GM18868 (cell line): ENCODE measurements around the gene TAGLN2.
"Not testable (repeated sequence)": the region's sequence is repeated elsewhere in the genome, so short reads cannot be mapped to it uniquely, and the experiment has no call there.

ENCODE experiments used
- ATAC-seq: cut with Tn5 transposase; IDR thresholded peaks from one replicate; pipeline ENCODE4 v1.9.1; 2021; ENCODE audit warnings: mild to moderate bottlenecking, moderate library complexity; ENCODE audit not compliant: unreplicated experiment

The TAGLN2 gene

DNA sequence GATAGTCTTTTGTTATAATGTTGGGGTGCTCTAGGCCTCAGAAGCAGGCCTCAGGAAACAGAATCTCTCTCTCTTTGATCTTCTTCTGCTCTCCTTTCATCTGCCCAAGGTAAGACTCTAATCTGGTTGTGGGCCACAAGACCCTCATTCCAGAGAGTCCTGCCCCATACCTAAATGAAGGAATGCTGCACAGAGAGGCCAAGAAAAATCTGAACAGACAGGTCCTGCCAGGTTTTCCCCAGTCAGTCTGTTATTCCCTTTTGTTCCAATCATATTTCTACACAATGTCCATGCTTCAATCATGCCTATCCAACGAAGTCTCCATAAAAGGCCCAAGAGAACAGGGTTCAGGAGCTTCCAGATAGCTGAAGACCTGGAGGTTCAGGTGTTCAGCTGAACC lies 18.3 kb downstream of the TAGLN2 start:
- ATAC-seq: no peak

DNA sequence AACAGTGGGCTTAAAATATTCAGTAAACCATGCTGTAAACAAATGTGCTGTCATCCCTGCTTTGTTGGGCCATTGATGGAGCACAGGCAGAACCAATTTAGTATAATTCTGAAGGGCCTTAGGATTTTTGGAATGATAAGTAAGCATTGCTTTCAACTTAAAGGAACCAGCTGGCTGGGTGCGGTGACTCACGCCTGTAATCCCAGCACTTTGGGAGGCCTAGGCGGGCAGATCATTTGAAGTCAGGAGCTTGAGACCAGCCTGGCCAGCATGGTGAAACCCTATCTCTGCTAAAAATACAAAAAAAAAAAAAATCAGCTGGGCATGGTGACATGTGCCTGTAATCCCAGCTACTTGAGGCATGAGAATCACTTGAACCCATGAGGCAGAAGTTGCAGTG lies 21.3 kb downstream of the TAGLN2 start:
- ATAC-seq: not testable (repeated sequence)

GRCh38 chr1:159902541-159902940 lies 22.8 kb downstream of the TAGLN2 start:
- ATAC-seq: no peak

DNA sequence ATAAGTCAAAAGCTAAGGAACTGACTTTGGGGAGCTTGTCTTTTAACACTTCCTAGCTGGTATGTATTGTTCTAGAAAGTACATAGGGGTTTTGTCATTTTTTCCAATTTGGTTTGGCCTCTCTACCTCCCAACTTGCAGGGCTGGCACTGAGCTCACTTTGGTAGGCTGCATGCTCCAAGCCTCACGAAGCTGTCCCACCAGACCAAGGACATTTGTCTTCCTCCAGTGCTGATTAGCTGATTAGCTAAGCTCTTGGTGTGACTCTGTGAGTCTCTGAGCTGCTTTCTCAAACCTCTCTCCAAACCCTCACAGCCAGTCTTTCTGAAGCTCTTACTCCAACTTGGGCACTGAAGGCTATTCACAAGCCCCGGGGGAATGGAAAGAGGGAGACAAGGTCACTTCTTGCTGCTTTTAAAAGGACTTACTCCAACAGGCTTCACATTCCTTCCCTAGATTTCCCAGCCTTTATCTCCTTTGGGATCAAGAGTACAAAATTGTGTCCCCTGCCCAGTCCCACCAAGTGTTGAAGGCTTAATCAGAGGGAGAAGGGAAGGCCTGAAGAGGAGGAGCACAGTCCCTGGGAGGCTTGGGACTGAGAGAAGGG lies 24.4 kb downstream of the TAGLN2 start:
- ATAC-seq: no peak

DNA sequence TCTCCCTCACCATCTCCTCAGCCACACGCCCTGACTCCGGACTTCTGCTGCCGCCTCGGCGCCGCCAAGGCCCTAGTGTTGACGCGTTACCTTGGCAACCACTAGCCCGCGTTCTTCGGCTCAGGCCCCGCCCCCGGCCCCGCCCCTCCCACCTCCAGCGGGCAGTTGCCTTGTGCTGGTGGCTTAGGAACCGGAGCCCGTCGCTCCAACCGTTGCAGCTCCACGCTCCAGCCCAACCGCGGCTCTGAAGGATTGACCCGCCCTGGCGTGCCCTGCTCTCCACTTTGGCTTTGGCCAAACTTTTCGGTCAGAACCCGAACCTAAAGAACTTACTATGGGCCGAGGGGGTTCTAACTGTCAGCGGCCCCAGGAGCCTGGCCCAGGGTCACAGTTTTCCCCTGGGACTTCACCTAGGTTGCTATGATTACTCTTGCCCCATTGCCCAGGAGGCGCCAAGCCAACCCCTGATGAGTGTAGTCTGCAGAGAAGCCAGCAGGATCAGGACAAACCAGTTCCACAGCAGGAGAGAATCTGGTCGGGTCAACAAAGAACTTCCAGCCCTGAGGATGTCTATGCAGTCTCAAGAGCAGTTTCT lies 25.1 kb downstream of the TAGLN2 start, which contains the start of gene CFAP45:
TSS of gene CFAP45 (minus strand) at position 80 of the 595 bp plus-strand sequence. CDS start at position 13, 67 bp downstream.
- ATAC-seq: no peak

GRCh38 chr1:159899634-159900033 lies 25.7 kb downstream of the TAGLN2 start:
- not testable (repeated sequence) for ATAC-seq

DNA sequence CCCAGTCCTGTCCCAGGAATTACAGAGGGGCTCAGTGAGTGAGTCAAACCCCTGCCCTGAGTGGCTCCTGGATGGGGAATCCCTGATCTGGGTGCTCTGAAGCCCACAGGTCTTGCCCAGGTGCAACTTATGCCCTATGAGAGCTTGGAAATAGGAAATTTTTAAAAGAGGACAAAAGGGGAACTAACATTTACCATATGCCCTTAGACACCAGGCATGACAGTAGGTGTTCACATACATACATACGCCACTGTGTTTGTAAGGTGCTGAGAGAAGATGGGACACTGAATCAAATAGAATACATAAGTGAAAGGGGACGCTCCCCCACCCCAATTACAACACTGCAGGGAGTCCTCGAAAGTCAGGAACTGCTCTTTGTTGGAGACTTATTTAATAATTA lies 26.8 kb downstream of the TAGLN2 start:
- peak; percentile 76 for ATAC-seq

DNA sequence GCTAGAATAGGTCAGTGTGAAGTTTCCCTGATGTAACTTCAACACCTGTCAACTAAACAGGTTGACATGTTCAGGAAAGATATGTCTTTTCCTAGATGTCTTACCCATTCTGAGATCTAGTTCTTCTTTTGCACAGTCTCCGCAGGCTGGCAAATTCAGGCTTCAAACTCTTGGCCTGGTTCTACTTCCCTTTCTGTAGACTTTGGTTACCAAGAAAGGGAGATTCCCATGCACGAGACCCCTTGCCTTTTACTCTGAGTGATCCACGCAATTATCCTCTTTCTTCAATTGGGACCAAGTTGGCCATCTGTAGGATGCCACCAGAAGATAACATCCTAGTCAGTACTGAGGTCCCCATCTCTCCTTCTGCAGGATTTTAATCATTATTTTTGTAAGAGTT lies 27.3 kb downstream of the TAGLN2 start:
- ATAC-seq: peak; percentile 45

- no peak for ATAC-seq
These were observed 28.8 kb downstream of the TAGLN2 start for GRCh38 chr1:159896546-159896930.

GRCh38 chr1:159895836-159896545 lies 29.3 kb downstream of the TAGLN2 start:
- ATAC-seq: no peak

GRCh38 chr1:159895286-159895685 lies 30.0 kb downstream of the TAGLN2 start:
- no peak for ATAC-seq

GRCh38 chr1:159892944-159893343 lies 32.4 kb downstream of the TAGLN2 start:
- ATAC-seq: no peak

DNA sequence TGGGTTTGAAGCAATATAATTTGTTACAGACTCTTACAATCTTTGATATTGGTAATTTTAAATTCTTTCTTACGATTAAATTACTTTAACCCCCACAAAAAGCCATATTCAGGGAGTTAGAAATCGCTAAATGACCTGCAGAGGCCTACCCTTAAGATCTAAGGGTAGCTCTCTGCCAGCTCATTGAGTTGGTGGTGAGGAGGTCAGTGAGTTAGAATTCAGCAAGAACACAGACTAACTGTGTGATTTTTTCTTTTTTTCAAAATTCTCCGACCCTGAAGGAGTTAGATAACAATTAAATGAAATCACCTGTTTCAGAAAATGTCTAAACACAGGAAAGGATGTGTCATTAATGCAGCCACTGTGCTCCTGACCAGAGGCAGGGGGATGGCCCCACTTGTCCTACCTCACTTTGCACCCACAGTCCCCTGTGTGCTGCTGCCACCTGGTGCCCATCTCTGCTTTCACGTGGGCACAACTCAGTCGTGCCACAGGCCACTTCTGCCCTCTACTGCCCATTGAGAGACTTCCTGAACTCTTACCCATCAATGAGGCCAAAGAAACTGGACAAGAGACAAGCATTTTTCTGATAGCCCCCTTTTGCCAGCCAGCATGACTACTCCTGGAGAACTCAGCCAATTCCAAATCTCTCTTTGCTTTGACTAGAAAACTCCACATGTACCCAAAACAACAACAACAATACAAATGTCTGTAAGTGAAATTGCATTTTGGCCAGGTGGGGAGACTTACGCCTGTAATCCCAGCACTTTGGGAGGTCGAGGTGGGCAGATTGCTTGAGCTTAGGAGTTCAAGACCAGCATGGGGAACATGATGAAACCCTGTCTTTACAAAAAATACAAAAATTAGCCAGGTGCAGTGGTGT lies 33.8 kb downstream of the TAGLN2 start:
- peak; percentile 52 for ATAC-seq

DNA sequence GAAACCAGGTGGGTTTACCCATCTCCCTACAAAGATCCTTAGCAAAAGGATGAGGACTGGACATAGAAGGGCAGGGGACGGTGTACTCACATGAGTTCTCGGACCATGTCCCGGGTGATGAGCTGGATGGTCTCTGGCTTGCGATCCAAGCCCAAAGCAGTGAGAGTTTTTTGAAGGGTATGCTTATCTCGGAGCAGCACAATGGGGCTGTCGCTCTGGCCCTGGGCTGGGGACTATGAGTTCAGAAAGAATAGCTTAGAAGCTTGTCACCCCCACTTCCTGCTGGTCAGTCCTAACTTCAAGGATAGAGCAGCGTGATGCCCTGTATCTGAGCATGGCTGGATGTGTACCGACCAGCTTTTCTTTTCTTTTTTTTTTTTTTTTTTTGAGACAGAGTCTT lies 34.9 kb downstream of the TAGLN2 start:
- no peak for ATAC-seq

DNA sequence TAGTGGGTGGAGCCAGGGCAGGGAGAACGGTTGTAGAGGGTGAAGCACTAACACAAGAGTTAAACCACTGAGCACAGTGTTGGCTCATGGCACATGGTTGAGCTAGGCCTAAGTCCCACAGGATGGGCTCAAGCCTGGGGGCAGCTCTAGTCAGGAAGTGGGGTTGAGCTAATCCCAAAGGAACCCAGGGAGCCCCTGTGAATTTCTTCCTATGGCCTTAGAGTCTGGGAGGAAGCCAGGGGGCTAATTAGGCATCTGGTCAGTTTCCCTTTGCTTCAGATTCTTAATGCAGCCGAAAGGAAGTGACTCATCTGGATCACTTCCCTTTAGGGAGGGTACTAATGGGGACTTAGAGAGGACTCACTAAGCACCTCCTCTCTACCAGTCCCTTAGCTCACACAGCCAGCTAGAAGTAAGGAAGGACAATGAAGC lies 35.5 kb downstream of the TAGLN2 start:
- ATAC-seq: peak; percentile 95

DNA sequence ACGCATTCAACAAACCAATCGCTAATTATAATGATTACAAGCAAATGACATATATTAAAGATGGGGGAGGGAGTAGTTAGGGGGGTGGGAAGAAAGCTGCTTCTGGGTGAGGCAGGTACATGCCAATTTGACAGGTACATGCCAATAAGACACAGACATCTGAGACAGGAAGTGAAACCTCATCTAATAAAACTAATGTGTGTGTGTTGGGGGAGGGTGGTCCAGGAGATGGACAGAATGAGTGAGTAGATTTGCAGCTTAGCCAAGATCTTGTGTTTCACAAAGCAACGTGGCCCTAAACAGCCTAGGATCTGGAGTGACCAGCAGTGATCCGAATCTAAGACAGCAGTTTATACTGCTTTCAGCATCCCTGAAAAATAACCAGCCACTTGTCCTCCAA lies 36.1 kb downstream of the TAGLN2 start:
- peak; percentile 37 for ATAC-seq

DNA sequence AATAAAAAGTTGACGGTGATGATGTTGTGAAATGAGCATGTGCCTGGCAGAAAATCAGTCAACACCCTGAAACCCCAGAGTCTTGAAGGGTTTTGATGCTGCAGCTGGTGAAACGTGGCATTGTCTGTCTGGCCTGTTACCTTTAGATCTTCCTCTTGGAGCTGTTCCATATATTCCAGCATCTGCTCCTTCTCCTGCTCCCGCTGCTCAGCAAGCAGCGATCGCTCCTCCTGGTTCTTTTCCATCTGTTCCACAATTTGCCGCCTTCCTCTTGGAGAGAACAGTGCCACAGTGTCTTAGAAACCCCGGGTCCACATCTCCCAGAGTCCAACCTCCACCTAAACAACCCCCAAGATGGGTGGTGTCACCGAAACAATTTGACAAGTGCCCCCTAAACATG lies 41.0 kb downstream of the TAGLN2 start:
- ATAC-seq: no peak

GRCh38 chr1:159883134-159883533 lies 42.2 kb downstream of the TAGLN2 start:
- ATAC-seq: no peak

DNA sequence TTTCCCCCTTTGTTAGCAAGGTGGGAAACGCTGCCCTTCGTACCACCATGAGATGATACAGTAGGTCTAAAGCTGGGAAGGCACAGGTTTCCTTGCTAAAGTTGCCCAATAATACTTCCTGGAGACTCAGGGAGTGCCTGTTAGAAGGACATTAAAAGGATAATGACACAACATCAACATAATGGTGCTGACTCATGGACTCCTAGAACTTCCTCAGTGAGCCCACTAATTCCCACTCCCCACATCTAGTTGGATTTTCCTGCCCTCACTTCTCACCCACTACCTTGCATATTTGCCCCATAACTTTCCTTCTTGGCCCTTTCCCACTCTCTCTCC lies 42.8 kb downstream of the TAGLN2 start:
- ATAC-seq: no peak

GRCh38 chr1:159881622-159882526 lies 43.4 kb downstream of the TAGLN2 start:
- ATAC-seq: no peak
